ENCODE data around the gene KCNQ1. TPM values are rescaled to one million over a fixed set of nuclear protein-coding genes. Genes with fewer than 3 reads are reported as not detected.

Gene KCNQ1
- total RNA-seq, 2 donors from 2014 or later = 38.9 to 46.1 TPM

- Histone ChIP-seq H3K9me3 (peaks cover 0 to 44% (median 0%) of the 10 kb centered on the region in 3 donors), H3K27me3 (no peaks in the 10 kb centered on the region), H3K4me3 (no peak overlapping the region), H3K27ac (no peak overlapping the region), H3K4me1 (no peaks in the 10 kb centered on the region), H3K36me3 (replicated peaks in 1 of 2; ENCODE audit: insufficient read depth in 1 of 2, low read depth in 2 of 2) (peaks cover 0 to 5% of the 10 kb centered on the region in 2 donors)
- no peak for TF ChIP-seq CTCF (IDR thresholded peaks at IDR 0.05)
- no peak for TF ChIP-seq POLR2A (IDR thresholded peaks at IDR 0.05)
- 91 to 94% methylated on average over 8 of the region's 8 CpGs for WGBS, 2 donors
- no peak for DNase-seq
- intact Hi-C loops (cut with DNase I) = no loop called here
- ATAC-seq = no peak
These were observed 213.0 kb downstream of the KCNQ1 start for GRCh38 chr11:2657697-2658284.

DNA sequence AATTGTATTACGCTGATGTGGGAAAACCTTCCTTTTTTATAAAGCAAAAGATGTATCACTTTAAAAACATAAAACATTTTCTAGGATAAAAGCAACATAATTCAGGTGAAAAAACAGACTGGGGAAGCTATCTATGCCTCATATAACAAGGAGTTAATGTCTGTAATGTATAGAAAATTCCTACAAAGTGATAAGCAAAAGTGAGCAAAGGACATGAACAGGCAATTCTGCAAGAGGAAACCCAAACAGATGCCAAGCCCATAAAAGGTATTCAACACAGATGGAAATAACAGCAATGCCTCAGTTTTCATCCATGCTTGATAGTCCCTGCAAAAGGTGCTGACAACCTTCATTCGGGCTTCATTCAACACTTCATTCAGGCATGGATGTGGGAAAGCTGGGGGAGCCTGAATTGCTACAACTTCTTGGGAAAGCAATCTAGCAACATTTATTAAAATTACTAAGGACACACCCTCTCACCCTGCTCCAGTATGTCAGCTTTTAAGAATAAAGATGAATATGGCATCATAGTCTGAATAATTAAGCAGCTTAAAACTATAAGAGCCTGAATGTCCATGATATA, 215.6 kb downstream of the KCNQ1 start:
- H3K36me3 ChIP-seq (replicated peaks in 1 of 2; ENCODE audit: insufficient read depth in 1 of 2, low read depth in 2 of 2) = peaks cover 0 to 6% of the 10 kb centered on the region in 2 donors
- 97 to 98% methylated on average over 2 of the region's 2 CpGs for WGBS, 2 donors
- H3K27ac ChIP-seq = no peak overlapping the region
- ATAC-seq = no peak
- H3K27me3 ChIP-seq = no peaks in the 10 kb centered on the region
- peaks cover 0 to 37% (median 0%) of the 10 kb centered on the region in 3 donors for H3K9me3 ChIP-seq
- intact Hi-C loops (cut with DNase I) = no loop called here
- no peak for DNase-seq
- no peak for TF ChIP-seq CTCF (IDR thresholded peaks at IDR 0.05)
- TF ChIP-seq POLR2A (IDR thresholded peaks at IDR 0.05) = no peak
- H3K4me1 ChIP-seq = no peaks in the 10 kb centered on the region
- no peak overlapping the region for H3K4me3 ChIP-seq

- peaks cover 0 to 6% of the 10 kb centered on the region in 2 donors for H3K36me3 ChIP-seq (replicated peaks in 1 of 2; ENCODE audit: insufficient read depth in 1 of 2, low read depth in 2 of 2)
- no peaks in the 10 kb centered on the region for H3K4me1 ChIP-seq
- peaks cover 0 to 37% (median 0%) of the 10 kb centered on the region in 3 donors for H3K9me3 ChIP-seq
- H3K4me3 ChIP-seq = no peak overlapping the region
- H3K27ac ChIP-seq = no peak overlapping the region
- ATAC-seq (no peak), DNase-seq (no peak)
- intact Hi-C loops (cut with DNase I) = no loop called here
- 94 to 96% methylated on average over 3 to 4 of the region's 4 CpGs for whole genome bisulfite sequencing, 2 donors
- H3K27me3 ChIP-seq = no peaks in the 10 kb centered on the region
- TF ChIP-seq CTCF (IDR thresholded peaks at IDR 0.05) (no peak), POLR2A (IDR thresholded peaks at IDR 0.05) (no peak)
These were observed 216.6 kb downstream of the KCNQ1 start for GRCh38 chr11:2661173-2662023.

GRCh38 chr11:2662024-2662312, 217.2 kb downstream of the KCNQ1 start:
- no peak overlapping the region for H3K4me3 ChIP-seq
- WGBS, 2 donors = 95 to 96% methylated on average over 4 to 5 of the region's 5 CpGs
- no peak for ATAC-seq
- no peak overlapping the region for H3K27ac ChIP-seq
- H3K36me3 ChIP-seq (replicated peaks in 1 of 2; ENCODE audit: insufficient read depth in 1 of 2, low read depth in 2 of 2) = peaks cover 0 to 6% of the 10 kb centered on the region in 2 donors
- H3K27me3 ChIP-seq = no peaks in the 10 kb centered on the region
- TF ChIP-seq POLR2A (IDR thresholded peaks at IDR 0.05) = no peak
- TF ChIP-seq CTCF (IDR thresholded peaks at IDR 0.05) = no peak
- no peak for DNase-seq
- peaks cover 0 to 37% (median 0%) of the 10 kb centered on the region in 3 donors for H3K9me3 ChIP-seq
- H3K4me1 ChIP-seq = no peaks in the 10 kb centered on the region
- intact Hi-C loops (cut with DNase I) = no loop called here

Measured in body of pancreas (tissue), 4 donors.